Liver (tissue), 9 donors: ENCODE data around the gene PKMYT1. TPM values are rescaled to one million over a fixed set of nuclear protein-coding genes. Genes with fewer than 3 reads are reported as not detected.
A peak's percentile ranks its signal among the peaks of the same experiment; 100 is the strongest.

Source experiments
- DNase-seq: peaks from one replicate; pipeline ENCODE4 v3.0.0-alpha.2; 2017; ENCODE audit warnings: low spot score
- H3K27ac ChIP-seq, 2 donors: one replicate each; pipeline ENCODE4 v1.7.0; 2013; ENCODE audit warnings: inconsistent platforms in 2 of 2, low read length in 2 of 2, control low read depth in 1 of 2, low read depth in 1 of 2, mild to moderate bottlenecking in 1 of 2
- H3K27me3 ChIP-seq, 4 donors: one replicate each; pipeline versions ENCODE4 v1.6.1 to v1.7.0; 2013; ENCODE audit warnings: low read length in 3 of 4, inconsistent platforms in 1 of 4, mild to moderate bottlenecking in 1 of 4, moderate library complexity in 1 of 4; ENCODE audit not compliant: control insufficient read depth in 4 of 4, insufficient read depth in 4 of 4
- H3K36me3 ChIP-seq, 4 donors: one replicate each; pipeline versions ENCODE4 v1.6.1 to v1.7.0; 2013; ENCODE audit warnings: low read length in 3 of 4, mild to moderate bottlenecking in 3 of 4, low read depth in 1 of 4, moderate library complexity in 1 of 4; ENCODE audit not compliant: control insufficient read depth in 4 of 4, insufficient read depth in 3 of 4
- H3K4me1 ChIP-seq, 4 donors: one replicate each; pipeline versions ENCODE4 v1.6.1 to v1.7.0; 2013; ENCODE audit warnings: low read length in 3 of 4, mild to moderate bottlenecking in 3 of 4, moderate library complexity in 1 of 4; ENCODE audit not compliant: control insufficient read depth in 4 of 4, insufficient read depth in 4 of 4
- H3K4me3 ChIP-seq, 3 donors: one replicate each; pipeline versions ENCODE4 v1.6.1 to v1.7.0; 2013; ENCODE audit warnings: low read length in 3 of 3, control low read depth in 1 of 3, low read depth in 1 of 3, mild to moderate bottlenecking in 1 of 3
- H3K9ac ChIP-seq, 2 donors: one replicate each; pipeline ENCODE4 v1.7.0; 2013; ENCODE audit warnings: low read length in 2 of 2, mild to moderate bottlenecking in 2 of 2, moderate library complexity in 2 of 2, control low read depth in 1 of 2, low read depth in 1 of 2
- H3K9me3 ChIP-seq, 4 donors: one replicate each; pipeline versions ENCODE4 v1.6.1 to v1.7.0; 2013; ENCODE audit warnings: low read length in 3 of 4; ENCODE audit not compliant: control insufficient read depth in 4 of 4
- CTCF ChIP-seq: fragments of 150-350 bp; IDR thresholded peaks from 2 replicates; pipeline ENCODE4 v1.5.1; 2017; ENCODE audit warnings: improper control_type of control experiment, low read depth, low read length; ENCODE audit not compliant: missing input control
- FOXA1 ChIP-seq: IDR thresholded peaks from 2 replicates; pipeline ENCODE4 v1.6.1; 2016; ENCODE audit warnings: antibody characterized with exemption
- FOXA2 ChIP-seq: IDR thresholded peaks from 2 replicates; pipeline ENCODE4 v1.6.1; 2016; ENCODE audit warnings: antibody characterized with exemption
- GABPA ChIP-seq, 2 donors: IDR thresholded peaks in 1 of 2; conservative IDR thresholded peaks in 1 of 2; 2 replicates each; pipeline ENCODE4 v1.6.1; 2016; ENCODE audit warnings: antibody characterized with exemption in 2 of 2, mild to moderate bottlenecking in 1 of 2, moderate library complexity in 1 of 2
- HNF4A ChIP-seq, 2 donors: conservative IDR thresholded peaks; 2 replicates each; pipeline ENCODE4 v1.6.1; 2016; ENCODE audit warnings: antibody characterized with exemption in 2 of 2, mild to moderate bottlenecking in 2 of 2
- HNF4G ChIP-seq: IDR thresholded peaks from 2 replicates; pipeline ENCODE4 v1.6.1; 2016; ENCODE audit warnings: antibody characterized with exemption
- JUND ChIP-seq, 2 donors: IDR thresholded peaks; 2 replicates each; pipeline ENCODE4 v1.6.1; 2016; ENCODE audit warnings: antibody characterized with exemption in 2 of 2
- MAX ChIP-seq: IDR thresholded peaks from 2 replicates; pipeline ENCODE4 v1.6.1; 2016; ENCODE audit warnings: antibody characterized with exemption
- NR2F2 ChIP-seq: IDR thresholded peaks from 2 replicates; pipeline ENCODE4 v1.6.1; 2016; ENCODE audit warnings: antibody characterized with exemption
- RAD21 ChIP-seq, 2 donors: IDR thresholded peaks; 2 replicates each; pipeline ENCODE4 v1.6.1; 2016; ENCODE audit warnings: antibody characterized with exemption in 2 of 2, mild to moderate bottlenecking in 2 of 2
- REST ChIP-seq: IDR thresholded peaks from 2 replicates; pipeline ENCODE4 v1.6.1; 2016; ENCODE audit warnings: antibody characterized with exemption, mild to moderate bottlenecking
- RXRA ChIP-seq, 2 donors: IDR thresholded peaks; 2 replicates each; pipeline ENCODE4 v1.6.1; 2017 to 2018; ENCODE audit warnings: antibody characterized with exemption in 2 of 2, mild to moderate bottlenecking in 1 of 2
- SP1 ChIP-seq: IDR thresholded peaks from 2 replicates; pipeline ENCODE4 v1.6.1; 2018; ENCODE audit warnings: antibody characterized with exemption, mild to moderate bottlenecking
- TAF1 ChIP-seq: conservative IDR thresholded peaks from 2 replicates; pipeline ENCODE4 v1.6.1; 2016; ENCODE audit warnings: antibody characterized with exemption, mild to moderate bottlenecking
- YY1 ChIP-seq: IDR thresholded peaks from 2 replicates; pipeline ENCODE4 v1.6.1; 2016; ENCODE audit warnings: antibody characterized with exemption, mild to moderate bottlenecking
- ZBTB33 ChIP-seq: IDR thresholded peaks from 2 replicates; pipeline ENCODE4 v1.6.1; 2016; ENCODE audit warnings: antibody characterized with exemption
- WGBS: extraction: QIAGEN DNeasy Blood & Tissue Kit; methylation state at CpG from one replicate; pipeline ENCODE4 v1.1.7; 2013; 5-methylcytosine and 5-hydroxymethylcytosine counted together
- polyA plus RNA-seq, 2 donors: library from polyadenylated mRNA; stranded (reverse) in 1 of 2; unstranded in 1 of 2; fragments of 200-250 nt in 1 of 2; fragments of >200 nt in 1 of 2; fragmentation: Nextera tagmentation in 1 of 2; extraction: Ambion mirVana in 1 of 2; gene quantifications; one replicate each; pipeline versions ENCODE4 v1.2.1 to v1.2.3, GENCODE V29; 2013 to 2015
- total RNA-seq, 2 donors: library from RNA; depleted of rRNA; stranded (reverse); fragments of >200 nt; gene quantifications; one replicate each; pipeline ENCODE4 v1.2.3, GENCODE V29; 2014
- donor health status: healthy.
- donor health status: healthy.
- donor health status: healthy.
- donor health status: healthy.
- donor health status: healthy.

Gene PKMYT1
- total and polyA plus RNA-seq, 4 donors: 0.50 to 15.8 (median 2.6) TPM

GRCh38 chr16:3003582-3004270 is 23.5 kb upstream of the PKMYT1 start (continued):
- TF ChIP-seq RAD21 (IDR thresholded peaks at IDR 0.05) (peak; percentile 82 to 85), FOXA2 (no peak), CTCF (peak; percentile 50), FOXA1 (no peak), HNF4G (no peak), YY1 (peak; percentile 47), JUND (IDR thresholded peaks at IDR 0.05) (no peak), SP1 (peak; percentile 96), MAX (peak; percentile 32)

- H3K4me3 ChIP-seq: no peak overlapping the region
- no peaks in the 10 kb centered on the region for H3K36me3 ChIP-seq
- no peak overlapping the region for H3K27ac ChIP-seq
- no peaks in the 10 kb centered on the region for H3K9me3 ChIP-seq
- no peak for DNase-seq
- H3K27me3 ChIP-seq: no peaks in the 10 kb centered on the region
- TF ChIP-seq NR2F2 (no peak), MAX (no peak), REST (no peak), GABPA (IDR thresholded peaks at IDR 0.05 in 1 of 2, conservative IDR thresholded peaks at IDR 0.05 in 1 of 2) (no peak), RXRA (IDR thresholded peaks at IDR 0.05) (no peak), ZBTB33 (no peak), CTCF (no peak), FOXA2 (no peak), TAF1 (no peak), RAD21 (IDR thresholded peaks at IDR 0.05) (no peak), SP1 (no peak), HNF4A (conservative IDR thresholded peaks at IDR 0.05) (no peak), JUND (IDR thresholded peaks at IDR 0.05) (no peak), FOXA1 (no peak)
- H3K9ac ChIP-seq: no peak overlapping the region
- 88% methylated on average over 12 of the region's 12 CpGs for WGBS
- H3K4me1 ChIP-seq: peaks cover 0 to 5% (median 5%) of the 10 kb centered on the region in 4 donors
Observed at GRCh38 chr16:3001316-3001715, 21.1 kb upstream of the PKMYT1 start.
